ENCODE results near the gene FAM107A. TPM values are rescaled to one million over a fixed set of nuclear protein-coding genes. Genes with fewer than 3 reads are reported as not detected.

Gene FAM107A
- polyA plus RNA-seq, 1 donor from 2014 or later = 0.16 TPM

DNA sequence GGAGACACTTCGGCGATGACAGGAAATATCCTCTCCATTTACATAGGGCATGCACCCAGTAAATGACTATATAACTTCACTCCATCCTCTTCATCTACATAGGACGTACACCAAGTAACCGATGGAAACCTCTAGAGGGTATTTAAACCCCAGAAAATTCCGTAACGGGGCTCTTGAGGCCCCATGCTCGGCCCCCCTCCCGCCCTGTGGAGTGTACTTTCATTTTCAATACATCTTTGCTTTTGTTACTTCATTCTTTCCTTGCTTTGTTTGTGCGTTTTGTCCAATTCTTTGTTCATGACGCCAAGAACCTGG lies 7.5 kb upstream of the FAM107A start:
- Histone ChIP-seq H3K4me2 (ENCODE audit: low read length) (no peak overlapping the region), H2AFZ (ENCODE audit: low read depth, low read length) (no peak overlapping the region), H3K27me3 (ENCODE audit: insufficient read depth, low read depth, low read length) (peaks cover 27% of the 10 kb centered on the region), H4K20me1 (ENCODE audit: insufficient read depth) (no peaks in the 10 kb centered on the region), H3K9me3 (ENCODE audit: low read length) (no peaks in the 10 kb centered on the region), H3K36me3 (ENCODE audit: insufficient read depth, low read length) (no peaks in the 10 kb centered on the region), H3K9me2 (ENCODE audit: insufficient read depth, low read length) (no peaks in the 10 kb centered on the region), H3K9ac (ENCODE audit: low read length) (no peak overlapping the region), H3K79me2 (replicated peaks; ENCODE audit: insufficient read depth, low read length) (no peaks in the 10 kb centered on the region), H3K27ac (ENCODE audit: low read length) (no peak overlapping the region), H3K4me3 (ENCODE audit: low read length) (no peak overlapping the region), H3F3A (ENCODE audit: insufficient read depth, low read length, poor library complexity, severe bottlenecking) (peaks cover 4% of the 10 kb centered on the region)
- no peak for TF ChIP-seq RAD21 (conservative IDR thresholded peaks at IDR 0.05)

DNA sequence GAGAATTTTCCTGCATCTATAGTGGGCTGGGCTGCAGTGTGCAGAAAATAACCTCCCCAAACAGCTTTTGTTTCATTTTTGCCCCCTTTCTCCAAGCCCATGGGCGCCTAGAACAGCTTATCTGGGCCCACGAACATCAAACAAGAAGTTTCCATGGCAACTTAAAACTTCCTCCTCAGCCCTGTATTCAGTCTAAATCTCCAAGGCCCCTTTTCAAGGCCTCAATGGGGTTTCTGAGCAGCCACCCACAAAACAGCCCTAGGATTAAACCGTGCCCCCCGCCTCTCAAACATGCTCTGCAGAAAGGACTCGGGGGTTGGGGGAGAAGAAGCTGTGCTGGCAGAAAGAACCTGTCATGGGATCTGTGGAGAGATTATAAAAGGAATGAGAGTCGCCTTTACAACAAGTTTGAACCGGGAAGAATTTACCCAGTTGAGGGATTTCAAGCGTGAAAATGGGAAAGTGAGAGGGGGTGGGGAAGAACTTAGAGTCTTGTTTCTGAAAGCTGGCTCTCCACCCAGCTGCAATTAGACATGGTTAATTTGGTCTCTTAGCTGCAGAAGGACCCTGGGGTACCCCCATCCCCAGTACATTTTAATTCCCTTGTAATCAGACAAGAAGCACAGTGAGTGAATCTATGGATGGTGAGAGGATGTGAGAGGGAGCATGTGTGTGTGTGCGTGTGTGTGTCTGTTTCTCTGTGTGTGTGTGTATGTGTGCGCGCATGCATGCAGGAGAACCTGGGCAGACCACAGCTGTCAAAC lies 4.3 kb upstream of the FAM107A start:
- peak overlapping the region; percentile 30 for H3K27ac ChIP-seq (ENCODE audit: low read length)
- H3K27me3 ChIP-seq (ENCODE audit: insufficient read depth, low read depth, low read length) = peaks cover 19% of the 10 kb centered on the region
- no peak overlapping the region for H3K9ac ChIP-seq (ENCODE audit: low read length)
- H3F3A ChIP-seq (ENCODE audit: insufficient read depth, low read length, poor library complexity, severe bottlenecking) = peaks cover 4% of the 10 kb centered on the region
- H3K9me2 ChIP-seq (ENCODE audit: insufficient read depth, low read length) = no peaks in the 10 kb centered on the region
- no peak overlapping the region for H2AFZ ChIP-seq (ENCODE audit: low read depth, low read length)
- no peaks in the 10 kb centered on the region for H3K9me3 ChIP-seq (ENCODE audit: low read length)
- H3K79me2 ChIP-seq (replicated peaks; ENCODE audit: insufficient read depth, low read length) = no peaks in the 10 kb centered on the region
- no peaks in the 10 kb centered on the region for H4K20me1 ChIP-seq (ENCODE audit: insufficient read depth)
- peak overlapping the region; percentile 56 for H3K4me2 ChIP-seq (ENCODE audit: low read length)
- TF ChIP-seq TAF1 (IDR thresholded peaks at IDR 0.05; ENCODE audit: low read depth) = no peak
- TF ChIP-seq SMC3 (conservative IDR thresholded peaks at IDR 0.05; ENCODE audit: poor library complexity) = no peak
- TF ChIP-seq EP300 (conservative IDR thresholded peaks at IDR 0.05; ENCODE audit: poor library complexity, severe bottlenecking) = no peak
- TF ChIP-seq POLR2AphosphoS5 (IDR thresholded peaks at IDR 0.05) = no peak
- TF ChIP-seq, protein P1, sequence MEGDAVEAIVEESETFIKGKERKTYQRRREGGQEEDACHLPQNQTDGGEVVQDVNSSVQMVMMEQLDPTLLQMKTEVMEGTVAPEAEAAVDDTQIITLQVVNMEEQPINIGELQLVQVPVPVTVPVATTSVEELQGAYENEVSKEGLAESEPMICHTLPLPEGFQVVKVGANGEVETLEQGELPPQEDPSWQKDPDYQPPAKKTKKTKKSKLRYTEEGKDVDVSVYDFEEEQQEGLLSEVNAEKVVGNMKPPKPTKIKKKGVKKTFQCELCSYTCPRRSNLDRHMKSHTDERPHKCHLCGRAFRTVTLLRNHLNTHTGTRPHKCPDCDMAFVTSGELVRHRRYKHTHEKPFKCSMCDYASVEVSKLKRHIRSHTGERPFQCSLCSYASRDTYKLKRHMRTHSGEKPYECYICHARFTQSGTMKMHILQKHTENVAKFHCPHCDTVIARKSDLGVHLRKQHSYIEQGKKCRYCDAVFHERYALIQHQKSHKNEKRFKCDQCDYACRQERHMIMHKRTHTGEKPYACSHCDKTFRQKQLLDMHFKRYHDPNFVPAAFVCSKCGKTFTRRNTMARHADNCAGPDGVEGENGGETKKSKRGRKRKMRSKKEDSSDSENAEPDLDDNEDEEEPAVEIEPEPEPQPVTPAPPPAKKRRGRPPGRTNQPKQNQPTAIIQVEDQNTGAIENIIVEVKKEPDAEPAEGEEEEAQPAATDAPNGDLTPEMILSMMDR (IDR thresholded peaks at IDR 0.05; ENCODE audit: poor library complexity, severe bottlenecking) = no peak
- TF ChIP-seq EZH2 (IDR thresholded peaks at IDR 0.05; ENCODE audit: borderline replicate concordance, insufficient read depth, low read length, poor library complexity, severe bottlenecking) = no peak
- TF ChIP-seq, protein P2, sequence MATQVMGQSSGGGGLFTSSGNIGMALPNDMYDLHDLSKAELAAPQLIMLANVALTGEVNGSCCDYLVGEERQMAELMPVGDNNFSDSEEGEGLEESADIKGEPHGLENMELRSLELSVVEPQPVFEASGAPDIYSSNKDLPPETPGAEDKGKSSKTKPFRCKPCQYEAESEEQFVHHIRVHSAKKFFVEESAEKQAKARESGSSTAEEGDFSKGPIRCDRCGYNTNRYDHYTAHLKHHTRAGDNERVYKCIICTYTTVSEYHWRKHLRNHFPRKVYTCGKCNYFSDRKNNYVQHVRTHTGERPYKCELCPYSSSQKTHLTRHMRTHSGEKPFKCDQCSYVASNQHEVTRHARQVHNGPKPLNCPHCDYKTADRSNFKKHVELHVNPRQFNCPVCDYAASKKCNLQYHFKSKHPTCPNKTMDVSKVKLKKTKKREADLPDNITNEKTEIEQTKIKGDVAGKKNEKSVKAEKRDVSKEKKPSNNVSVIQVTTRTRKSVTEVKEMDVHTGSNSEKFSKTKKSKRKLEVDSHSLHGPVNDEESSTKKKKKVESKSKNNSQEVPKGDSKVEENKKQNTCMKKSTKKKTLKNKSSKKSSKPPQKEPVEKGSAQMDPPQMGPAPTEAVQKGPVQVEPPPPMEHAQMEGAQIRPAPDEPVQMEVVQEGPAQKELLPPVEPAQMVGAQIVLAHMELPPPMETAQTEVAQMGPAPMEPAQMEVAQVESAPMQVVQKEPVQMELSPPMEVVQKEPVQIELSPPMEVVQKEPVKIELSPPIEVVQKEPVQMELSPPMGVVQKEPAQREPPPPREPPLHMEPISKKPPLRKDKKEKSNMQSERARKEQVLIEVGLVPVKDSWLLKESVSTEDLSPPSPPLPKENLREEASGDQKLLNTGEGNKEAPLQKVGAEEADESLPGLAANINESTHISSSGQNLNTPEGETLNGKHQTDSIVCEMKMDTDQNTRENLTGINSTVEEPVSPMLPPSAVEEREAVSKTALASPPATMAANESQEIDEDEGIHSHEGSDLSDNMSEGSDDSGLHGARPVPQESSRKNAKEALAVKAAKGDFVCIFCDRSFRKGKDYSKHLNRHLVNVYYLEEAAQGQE (IDR thresholded peaks at IDR 0.05; ENCODE audit: borderline replicate concordance) = no peak
- no peak for TF ChIP-seq MXI1 (conservative IDR thresholded peaks at IDR 0.05; ENCODE audit: poor library complexity, severe bottlenecking)
- TF ChIP-seq RAD21 (conservative IDR thresholded peaks at IDR 0.05) = no peak
- peak overlapping the region; percentile 47 for H3K4me3 ChIP-seq (ENCODE audit: low read length)
- H3K36me3 ChIP-seq (ENCODE audit: insufficient read depth, low read length) = no peaks in the 10 kb centered on the region

Data from neural cell (in vitro differentiated cells).